GM12878 (cell line): ENCODE results near the gene STARD13. TPM values are rescaled to one million over a fixed set of nuclear protein-coding genes. Genes with fewer than 3 reads are reported as not detected.

Experiments used
- ATAC-seq: fragments of 200-7000 bp; cut with Tn5 transposase; 3 replicates; pipeline ENCODE4 v1.9.1; 2020; ENCODE audit warnings: mild to moderate bottlenecking, moderate library complexity
- BruUV-seq: library from RNA; stranded (reverse); fragments of 400-500 nt; replicated peaks from 2 replicates; lab custom pipeline; 2021; lab: Mats Ljungman, UMichigan
- CTCF ChIA-PET: fragments of 300-600 bp; sonication (Branson Sonifier 250); formaldehyde crosslinking; extraction: SDS; loops from one replicate; lab custom pipeline; 2021; ENCODE audit warnings: inconsistent platforms; lab: Yijun Ruan, JAX
- POLR2A ChIA-PET: fragments of 350-600 bp; formaldehyde crosslinking; extraction: SDS; loops from one replicate; lab custom pipeline; 2021; ENCODE audit warnings: inconsistent platforms; lab: Charles Lee
- RAD21 ChIA-PET: fragments of 300-600 bp; sonication (Branson Sonifier 250); formaldehyde crosslinking; loops from one replicate; lab custom pipeline; 2023; ENCODE audit warnings: antibody characterized with exemption; ENCODE audit not compliant: unreplicated experiment; lab: Charles Lee
- SMC1A ChIA-PET: fragments of 300-600 bp; sonication (Branson Sonifier 250); formaldehyde crosslinking; loops from one replicate; lab custom pipeline; 2023; ENCODE audit not compliant: unreplicated experiment, uncharacterized antibody; lab: Charles Lee
- DNase-seq: peaks from one replicate; pipeline ENCODE4 v3.0.0-alpha.2; 2011; ENCODE audit warnings: low read depth, low spot score
- FAIRE-seq: peaks from 3 replicates; lab custom pipeline; 2011; peaks lifted over from hg19 to GRCh38; lab: Jason Lieb, UNC
- H2AFZ ChIP-seq: 2 replicates; pipeline ENCODE4 v1.6.0; 2011; ENCODE audit warnings: low read depth, low read length, control low read depth; ENCODE audit not compliant: control insufficient read depth
- H3K27ac ChIP-seq: 2 replicates; pipeline ENCODE4 v1.5.1; 2011; ENCODE audit warnings: control low read depth; ENCODE audit not compliant: control insufficient read depth, insufficient read depth
- H3K27me3 ChIP-seq, 2 experiments: replicated peaks in 1 of 2; 2 replicates each; pipeline versions ENCODE4 v1.6.0 to v1.6.1; 2011; ENCODE audit warnings: low read length in 1 of 2; ENCODE audit not compliant: control insufficient read depth in 2 of 2, insufficient read depth in 2 of 2
- H3K36me3 ChIP-seq, 2 experiments: 2 replicates each; pipeline ENCODE4 v1.5.1; 2011; ENCODE audit warnings: low read length in 1 of 2; ENCODE audit not compliant: control insufficient read depth in 2 of 2, insufficient read depth in 2 of 2
- H3K4me1 ChIP-seq: 2 replicates; pipeline ENCODE4 v1.6.1; 2011; ENCODE audit warnings: mild to moderate bottlenecking, low read length, moderate library complexity, mixed read lengths; ENCODE audit not compliant: control insufficient read depth, insufficient read depth
- H3K4me2 ChIP-seq: 2 replicates; pipeline ENCODE4 v1.6.0; 2011; ENCODE audit warnings: control low read depth; ENCODE audit not compliant: control insufficient read depth, insufficient read depth
- H3K4me3 ChIP-seq: fragments of 200-600 bp; sonication (generic); 2 replicates; pipeline ENCODE4 v1.5.1; 2016
- H3K79me2 ChIP-seq: 2 replicates; pipeline ENCODE4 v1.6.0; 2011; ENCODE audit warnings: low read length; ENCODE audit not compliant: control insufficient read depth, insufficient read depth
- H3K9ac ChIP-seq: 2 replicates; pipeline ENCODE4 v1.8.0; 2011; ENCODE audit warnings: low read length, control low read depth, mixed read lengths; ENCODE audit not compliant: control insufficient read depth, insufficient read depth
- H3K9me3 ChIP-seq: replicated peaks from 3 replicates; pipeline ENCODE4 v1.5.1; 2011; ENCODE audit warnings: mild to moderate bottlenecking, low read length; ENCODE audit not compliant: control insufficient read depth, insufficient read depth
- H4K20me1 ChIP-seq: 2 replicates; pipeline ENCODE4 v1.6.0; 2011; ENCODE audit not compliant: control insufficient read depth, insufficient read depth
- ATF3 ChIP-seq: IDR thresholded peaks from 2 replicates; pipeline ENCODE4 v1.6.1; 2011; ENCODE audit warnings: low read depth, mild to moderate bottlenecking, low read length, moderate library complexity, borderline replicate concordance; ENCODE audit errors: extremely low read depth
- BRCA1 ChIP-seq: IDR thresholded peaks from 2 replicates; pipeline ENCODE4 v1.6.1; 2011; ENCODE audit warnings: low read depth, low read length, improper control_type of control experiment
- CREM ChIP-seq: IDR thresholded peaks from 2 replicates; pipeline ENCODE4 v1.6.1; 2014; ENCODE audit warnings: antibody characterized with exemption, low read depth
- JUNB ChIP-seq: IDR thresholded peaks from 2 replicates; pipeline ENCODE4 v1.6.1; 2016; ENCODE audit warnings: antibody characterized with exemption, mild to moderate bottlenecking
- WGBS: methylation state at CpG from one replicate; pipeline ENCODE4 v1.1.6; 2016; ENCODE audit warnings: low lambda C conversion rate; ENCODE audit not compliant: insufficient replicate concordance, insufficient coverage; ENCODE audit errors: missing lambda C conversion rate; 5-methylcytosine and 5-hydroxymethylcytosine counted together
- in situ Hi-C: fragments of 300-500 bp; cut with MboI; formaldehyde crosslinking; loops from 9 replicates; pipeline ENCODE4 v1.14.3; 2018; ENCODE audit warnings: mixed read lengths
- intact Hi-C: fragments of 100-400 bp; cut with micrococcal nuclease; formaldehyde crosslinking; loops from one replicate; pipeline ENCODE4 v1.14.2; 2022; ENCODE audit not compliant: unreplicated experiment
- polyA plus RNA-seq, 11 experiments: library from polyadenylated mRNA; depleted of rRNA in 4 of 11; unstranded in 6 of 11; stranded (reverse) in 5 of 11; fragments of >200 nt; fragmentation: Nextera tagmentation in 4 of 11; fragmentation: Illumina TruSeq in 1 of 11; extraction: Ambion mirVana in 4 of 11; extraction: Trizol in 1 of 11; gene quantifications; 1 replicate in 1 of 11; 2 replicates in 10 of 11; pipeline versions ENCODE4 v1.2.1 to v1.2.3, GENCODE V29; 2011 to 2016; ENCODE audit warnings: inconsistent platforms in 2 of 11, missing spikeins in 2 of 11, low read depth in 1 of 11
- total RNA-seq, 4 experiments: library from RNA; depleted of rRNA in 3 of 4; stranded (reverse); fragments of >200 nt in 3 of 4; fragmentation: Illumina TruSeq in 1 of 4; extraction: Trizol in 1 of 4; gene quantifications; 2 replicates each; pipeline versions ENCODE4 v1.2.1 to v1.2.3, GENCODE V29; 2013 to 2021
- TF ChIP-seq, protein P1 (sequence below): IDR thresholded peaks from 2 replicates; pipeline ENCODE4 v1.6.1; 2012; ENCODE audit warnings: low read depth, low read length, improper control_type of control experiment
- TF ChIP-seq, protein P2 (sequence below): IDR thresholded peaks from 2 replicates; pipeline ENCODE4 v1.6.1; 2012; ENCODE audit warnings: low read depth, low read length, improper control_type of control experiment
- TF ChIP-seq, protein P3 (sequence below): fragments of 450-650 bp; IDR thresholded peaks from 2 replicates; pipeline ENCODE4 v1.6.1; 2016; ENCODE audit warnings: mild to moderate bottlenecking
- TF ChIP-seq, protein P4 (sequence below): fragments of 450-650 bp; IDR thresholded peaks from 2 replicates; pipeline ENCODE4 v1.6.1; 2018; ENCODE audit warnings: mild to moderate bottlenecking, low read depth, moderate library complexity; ENCODE audit not compliant: partially characterized antibody

The STARD13 gene
- total and polyA plus RNA-seq, 10 of the 15 experiments (the other 5 are each of a cell fraction or from before 2014, with no cell fraction given), result 4.0 to 41.6 (median 10.1) TPM

- in situ Hi-C loops (no loop called here), intact Hi-C loops (no loop called here)
- ChIA-PET SMC1A (interaction anchor here (0.7 to 2.6 kb wide), 5 partner anchors 8 to 106 kb away, joined by 3 to 12 read pairs (median 4); no protein-coding TSS in a partner anchor), RAD21 (interaction anchor here (0.6 to 1.8 kb wide), 5 partner anchors 8 to 55 kb away, joined by 3 to 8 read pairs (median 5); no protein-coding TSS in a partner anchor), POLR2A (no interaction called here), CTCF (interaction anchor here (1.7 kb wide), 1 partner anchor 62 kb away, joined by 4 read pairs; no protein-coding TSS in a partner anchor)
- Histone ChIP-seq H4K20me1 (no peaks in the 10 kb centered on the region), H3K27ac (no peak overlapping the region), H3K4me3 (no peak overlapping the region), H3K4me2 (no peak overlapping the region), H2AFZ (no peak overlapping the region), H3K4me1 (no peaks in the 10 kb centered on the region), H3K9ac (no peak overlapping the region), H3K9me3 (peaks cover 14% of the 10 kb centered on the region), H3K36me3 (peaks cover 14 to 18% of the 10 kb centered on the region in 2 experiments; a peak in 3 of 4 replicates), H3K27me3 (no peaks in the 10 kb centered on the region), H3K79me2 (no peaks in the 10 kb centered on the region)
- FAIRE-seq (no peak), DNase-seq (no peak), ATAC-seq (no peak)
- WGBS, result 92% methylated on average over 14 of the region's 14 CpGs
- no TSS peak for BruUV-seq
- TF ChIP-seq BRCA1 (no peak), CREM (no peak)
- TF ChIP-seq, protein P1, sequence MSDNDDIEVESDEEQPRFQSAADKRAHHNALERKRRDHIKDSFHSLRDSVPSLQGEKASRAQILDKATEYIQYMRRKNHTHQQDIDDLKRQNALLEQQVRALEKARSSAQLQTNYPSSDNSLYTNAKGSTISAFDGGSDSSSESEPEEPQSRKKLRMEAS, result no peak
These were observed 147.1 kb downstream of the STARD13 start for GRCh38 chr13:33138441-33138840.

GRCh38 chr13:33137721-33138120 is 147.8 kb downstream of the STARD13 start:
- ChIA-PET SMC1A (interaction anchor here (0.7 to 2.6 kb wide), 5 partner anchors 9 to 106 kb away, joined by 3 to 12 read pairs (median 4); no protein-coding TSS in a partner anchor), POLR2A (interaction anchor here (1.8 kb wide), 1 partner anchor 26 kb away, joined by 4 read pairs; no protein-coding TSS in a partner anchor), CTCF (interaction anchor here (1.7 to 6.3 kb wide), 2 partner anchors 27 to 62 kb away, joined by 4 to 35 read pairs; no protein-coding TSS in a partner anchor), RAD21 (interaction anchor here (0.6 to 1.8 kb wide), 4 partner anchors 9 to 56 kb away, joined by 3 to 8 read pairs (median 6); no protein-coding TSS in a partner anchor)
- no peaks in the 10 kb centered on the region for H3K79me2 ChIP-seq
- WGBS, result 86% methylated on average over 4 of the region's 4 CpGs
- no peak overlapping the region for H2AFZ ChIP-seq
- no peaks in the 10 kb centered on the region for H3K4me1 ChIP-seq
- ATAC-seq, result no peak
- no peaks in the 10 kb centered on the region for H4K20me1 ChIP-seq
- no peak overlapping the region for H3K27ac ChIP-seq
- peaks cover 14% of the 10 kb centered on the region for H3K9me3 ChIP-seq
- in situ Hi-C loops, result no loop called here
- no peak for FAIRE-seq
- no peaks in the 10 kb centered on the region for H3K27me3 ChIP-seq
- H3K4me2 ChIP-seq, result no peak overlapping the region
- BruUV-seq, result no TSS peak
- peaks cover 14 to 16% of the 10 kb centered on the region in 2 experiments; a peak in 3 of 4 replicates for H3K36me3 ChIP-seq
- no peak overlapping the region for H3K4me3 ChIP-seq
- no peak overlapping the region for H3K9ac ChIP-seq
- intact Hi-C loops, result no loop called here
- no peak for DNase-seq
- TF ChIP-seq, protein P2, sequence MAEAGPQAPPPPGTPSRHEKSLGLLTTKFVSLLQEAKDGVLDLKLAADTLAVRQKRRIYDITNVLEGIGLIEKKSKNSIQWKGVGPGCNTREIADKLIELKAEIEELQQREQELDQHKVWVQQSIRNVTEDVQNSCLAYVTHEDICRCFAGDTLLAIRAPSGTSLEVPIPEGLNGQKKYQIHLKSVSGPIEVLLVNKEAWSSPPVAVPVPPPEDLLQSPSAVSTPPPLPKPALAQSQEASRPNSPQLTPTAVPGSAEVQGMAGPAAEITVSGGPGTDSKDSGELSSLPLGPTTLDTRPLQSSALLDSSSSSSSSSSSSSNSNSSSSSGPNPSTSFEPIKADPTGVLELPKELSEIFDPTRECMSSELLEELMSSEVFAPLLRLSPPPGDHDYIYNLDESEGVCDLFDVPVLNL, result no peak
- TF ChIP-seq, protein P3, sequence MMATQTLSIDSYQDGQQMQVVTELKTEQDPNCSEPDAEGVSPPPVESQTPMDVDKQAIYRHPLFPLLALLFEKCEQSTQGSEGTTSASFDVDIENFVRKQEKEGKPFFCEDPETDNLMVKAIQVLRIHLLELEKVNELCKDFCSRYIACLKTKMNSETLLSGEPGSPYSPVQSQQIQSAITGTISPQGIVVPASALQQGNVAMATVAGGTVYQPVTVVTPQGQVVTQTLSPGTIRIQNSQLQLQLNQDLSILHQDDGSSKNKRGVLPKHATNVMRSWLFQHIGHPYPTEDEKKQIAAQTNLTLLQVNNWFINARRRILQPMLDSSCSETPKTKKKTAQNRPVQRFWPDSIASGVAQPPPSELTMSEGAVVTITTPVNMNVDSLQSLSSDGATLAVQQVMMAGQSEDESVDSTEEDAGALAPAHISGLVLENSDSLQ, result no peak
- TF ChIP-seq, protein P4, sequence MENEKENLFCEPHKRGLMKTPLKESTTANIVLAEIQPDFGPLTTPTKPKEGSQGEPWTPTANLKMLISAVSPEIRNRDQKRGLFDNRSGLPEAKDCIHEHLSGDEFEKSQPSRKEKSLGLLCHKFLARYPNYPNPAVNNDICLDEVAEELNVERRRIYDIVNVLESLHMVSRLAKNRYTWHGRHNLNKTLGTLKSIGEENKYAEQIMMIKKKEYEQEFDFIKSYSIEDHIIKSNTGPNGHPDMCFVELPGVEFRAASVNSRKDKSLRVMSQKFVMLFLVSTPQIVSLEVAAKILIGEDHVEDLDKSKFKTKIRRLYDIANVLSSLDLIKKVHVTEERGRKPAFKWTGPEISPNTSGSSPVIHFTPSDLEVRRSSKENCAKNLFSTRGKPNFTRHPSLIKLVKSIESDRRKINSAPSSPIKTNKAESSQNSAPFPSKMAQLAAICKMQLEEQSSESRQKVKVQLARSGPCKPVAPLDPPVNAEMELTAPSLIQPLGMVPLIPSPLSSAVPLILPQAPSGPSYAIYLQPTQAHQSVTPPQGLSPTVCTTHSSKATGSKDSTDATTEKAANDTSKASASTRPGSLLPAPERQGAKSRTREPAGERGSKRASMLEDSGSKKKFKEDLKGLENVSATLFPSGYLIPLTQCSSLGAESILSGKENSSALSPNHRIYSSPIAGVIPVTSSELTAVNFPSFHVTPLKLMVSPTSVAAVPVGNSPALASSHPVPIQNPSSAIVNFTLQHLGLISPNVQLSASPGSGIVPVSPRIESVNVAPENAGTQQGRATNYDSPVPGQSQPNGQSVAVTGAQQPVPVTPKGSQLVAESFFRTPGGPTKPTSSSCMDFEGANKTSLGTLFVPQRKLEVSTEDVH, result no peak
- TF ChIP-seq JUNB, result no peak
- no peak for TF ChIP-seq ATF3
